SKM-1 treated with dmso at 0.1 percent for 144 hours (cell line): ENCODE measurements around the gene PLA2G12B.

Source experiments
- DNase-seq: peaks from one replicate; lab custom pipeline; 2025; ENCODE audit not compliant: unreplicated experiment; lab: John Stamatoyannopoulos, UW

PLA2G12B gene

DNA sequence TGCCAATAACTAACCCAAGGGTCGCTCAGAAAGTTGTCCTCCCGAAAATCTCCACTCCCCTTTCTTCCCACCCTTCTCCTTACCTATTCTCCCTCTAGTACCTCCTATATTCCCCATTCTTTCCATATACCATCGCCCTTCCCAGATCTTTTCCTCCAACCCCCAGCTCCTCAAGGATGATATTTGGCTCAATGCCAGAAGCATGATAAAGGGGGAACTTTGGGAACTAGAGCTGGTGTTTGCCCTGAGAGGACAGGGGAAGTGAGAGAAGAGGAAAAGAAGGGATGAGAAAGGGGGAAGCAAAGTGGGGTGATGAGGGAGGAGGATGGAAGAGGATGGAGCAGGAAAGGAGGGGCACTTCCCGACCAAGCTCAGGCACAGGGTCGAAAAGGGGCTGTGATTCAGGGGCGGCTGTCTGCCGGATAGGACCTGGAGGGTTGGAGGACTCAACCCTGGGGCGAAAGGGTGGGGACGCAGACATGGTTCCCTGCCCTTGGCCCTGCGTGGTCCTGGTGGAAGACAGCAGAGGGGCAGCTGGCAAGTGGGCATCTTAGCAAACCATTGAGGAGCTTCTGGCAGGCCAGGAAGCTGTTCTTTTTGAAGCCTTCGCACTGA lies 59.3 kb downstream of the PLA2G12B start:
- DNase-seq = no peak

- DNase-seq = no peak
Observed at GRCh38 chr10:72893136-72893798, 61.3 kb downstream of the PLA2G12B start, which contains the start of gene OIT3. Gene OIT3, plus strand, starts transcription at chr10:72893739. Its CDS starts 60 bp downstream, at chr10:72893799.

DNA sequence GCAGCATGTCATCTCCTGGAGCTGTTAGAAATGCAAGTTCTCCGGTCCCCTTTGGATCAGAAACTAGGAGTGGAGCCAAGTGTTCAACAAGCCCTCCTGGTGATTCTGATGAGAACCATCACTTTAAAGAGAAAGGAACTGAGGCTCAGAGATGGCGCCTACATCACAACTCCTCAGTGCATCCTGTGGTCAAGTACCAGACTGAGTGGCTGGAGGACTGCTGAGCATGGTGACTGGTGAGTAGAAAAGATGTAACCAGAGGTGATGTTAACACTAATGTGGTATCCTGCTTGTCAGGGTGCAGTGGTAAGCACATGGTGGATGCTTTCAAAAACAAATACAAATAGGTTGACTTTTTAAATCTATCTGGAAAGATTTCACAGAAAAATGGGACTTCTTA lies 64.5 kb downstream of the PLA2G12B start:
- no peak for DNase-seq

DNA sequence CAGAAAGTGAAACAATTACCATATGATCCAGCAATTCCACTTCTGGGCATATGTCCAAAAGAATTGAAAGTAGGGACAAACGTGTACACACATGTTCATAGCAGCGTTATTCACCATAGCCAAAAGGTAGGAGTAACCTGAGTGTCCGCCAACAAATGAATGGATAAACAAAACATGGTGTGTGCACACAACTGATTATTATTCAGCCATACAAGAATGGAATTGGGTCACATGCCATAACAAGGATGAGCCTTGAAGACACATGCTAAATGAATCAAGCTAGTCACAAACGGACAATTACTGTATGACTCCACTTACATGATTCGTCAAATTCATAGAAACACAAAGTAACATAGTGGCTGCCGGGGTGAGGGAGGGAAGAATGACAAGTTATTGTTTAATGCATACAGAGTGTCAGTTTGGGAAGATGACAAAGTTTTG lies 65.2 kb downstream of the PLA2G12B start:
- no peak for DNase-seq

DNA sequence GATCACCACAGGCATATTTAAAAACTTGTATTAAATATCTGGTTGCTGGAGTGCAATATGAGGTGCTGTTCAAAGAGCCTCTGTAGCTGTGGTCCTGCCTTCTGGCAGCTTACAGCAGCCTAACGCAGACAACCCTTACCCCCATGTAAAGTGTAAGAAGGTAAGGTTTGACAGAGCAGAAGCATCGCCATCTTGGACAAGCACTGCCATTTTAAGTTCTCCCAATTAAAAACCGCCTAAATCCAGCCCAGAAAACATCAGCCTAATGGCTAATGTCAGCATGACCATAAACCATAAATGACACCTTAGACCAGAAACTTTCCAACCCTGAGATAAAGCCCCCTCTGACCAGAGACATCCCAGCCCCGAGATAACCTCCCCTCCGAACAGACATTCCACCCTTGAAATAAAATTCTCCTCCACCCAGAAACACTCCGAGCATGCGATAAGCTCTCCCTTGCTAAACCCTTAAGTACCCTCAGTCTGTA lies 66.4 kb downstream of the PLA2G12B start:
- no peak for DNase-seq

GRCh38 chr10:72887043-72887442 lies 67.6 kb downstream of the PLA2G12B start:
- no peak for DNase-seq

DNA sequence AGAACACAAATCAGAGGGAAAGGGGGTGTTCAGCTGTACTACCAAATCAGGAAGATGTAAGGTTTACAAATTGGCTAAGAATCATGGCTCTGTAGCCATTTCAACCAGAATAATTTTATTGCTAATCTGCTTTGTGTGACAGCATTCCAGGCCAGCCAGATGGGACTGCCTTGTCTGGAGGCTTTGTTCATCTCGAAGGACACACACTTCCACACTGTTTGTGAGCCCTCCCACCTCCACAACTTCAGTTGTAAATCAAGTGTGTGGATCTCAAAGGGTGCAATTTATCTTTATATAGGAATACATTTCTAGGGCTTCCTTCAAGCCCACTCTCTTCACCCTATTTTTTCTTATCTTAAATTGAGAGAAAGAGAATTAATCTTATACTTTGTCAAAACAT lies 68.0 kb downstream of the PLA2G12B start:
- DNase-seq = no peak

GRCh38 chr10:72885953-72886352 lies 68.7 kb downstream of the PLA2G12B start:
- no peak for DNase-seq
